ENCODE data around the gene R3HCC1L. TPM values are rescaled to one million over a fixed set of nuclear protein-coding genes. Genes with fewer than 3 reads are reported as not detected.

Gene R3HCC1L
- total and polyA plus RNA-seq, 12 donors, result 6.5 to 24.3 (median 10.1) TPM

DNA sequence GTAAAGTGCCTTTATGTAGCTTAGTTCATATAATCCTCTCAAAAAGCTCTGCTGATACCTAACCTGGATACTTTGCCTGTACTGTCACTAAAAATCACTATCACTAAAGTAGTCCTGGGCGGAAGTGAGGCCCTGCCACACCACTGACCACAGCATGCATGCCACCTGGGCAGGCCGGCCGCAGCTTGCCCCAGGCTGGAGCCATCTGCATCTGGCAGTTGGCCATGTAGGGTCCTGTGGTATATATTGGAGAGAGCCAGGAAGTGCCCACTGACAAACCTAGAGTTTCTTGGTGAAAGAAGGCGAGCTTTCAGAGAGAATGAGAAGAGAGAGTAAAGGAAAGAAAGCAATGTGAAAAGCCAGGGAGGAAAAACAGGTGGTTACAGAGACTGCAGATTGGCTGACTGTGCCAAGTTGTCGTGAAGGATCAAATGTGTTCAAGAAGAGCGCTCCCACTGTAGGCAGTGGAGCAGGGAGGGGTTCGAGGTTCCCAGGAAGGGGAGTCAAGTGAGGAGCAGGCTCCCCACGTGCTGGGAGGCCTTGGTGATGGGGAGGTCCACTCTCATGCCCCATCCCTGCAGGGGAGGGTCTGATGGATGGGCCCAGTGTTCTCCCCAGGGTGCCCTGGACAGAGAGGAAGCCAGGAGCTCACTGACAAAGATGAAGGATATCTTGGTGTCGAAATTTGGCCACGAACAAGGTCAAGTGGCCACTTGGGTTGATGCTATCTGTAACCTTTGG, 119.9 kb downstream of the R3HCC1L start:
- no peak overlapping the region for H3K4me3 ChIP-seq
- no peaks in the 10 kb centered on the region for H3K9me3 ChIP-seq (replicated peaks in 1 of 3)
- H3K27ac ChIP-seq, result no peak overlapping the region
- no peaks in the 10 kb centered on the region for H3K4me1 ChIP-seq (replicated peaks in 1 of 2)
- 79 to 81% (median 80%) methylated on average over 9 to 10 of the region's 10 CpGs for WGBS, 4 donors
- no peak for DNase-seq
- TF ChIP-seq, protein P1, sequence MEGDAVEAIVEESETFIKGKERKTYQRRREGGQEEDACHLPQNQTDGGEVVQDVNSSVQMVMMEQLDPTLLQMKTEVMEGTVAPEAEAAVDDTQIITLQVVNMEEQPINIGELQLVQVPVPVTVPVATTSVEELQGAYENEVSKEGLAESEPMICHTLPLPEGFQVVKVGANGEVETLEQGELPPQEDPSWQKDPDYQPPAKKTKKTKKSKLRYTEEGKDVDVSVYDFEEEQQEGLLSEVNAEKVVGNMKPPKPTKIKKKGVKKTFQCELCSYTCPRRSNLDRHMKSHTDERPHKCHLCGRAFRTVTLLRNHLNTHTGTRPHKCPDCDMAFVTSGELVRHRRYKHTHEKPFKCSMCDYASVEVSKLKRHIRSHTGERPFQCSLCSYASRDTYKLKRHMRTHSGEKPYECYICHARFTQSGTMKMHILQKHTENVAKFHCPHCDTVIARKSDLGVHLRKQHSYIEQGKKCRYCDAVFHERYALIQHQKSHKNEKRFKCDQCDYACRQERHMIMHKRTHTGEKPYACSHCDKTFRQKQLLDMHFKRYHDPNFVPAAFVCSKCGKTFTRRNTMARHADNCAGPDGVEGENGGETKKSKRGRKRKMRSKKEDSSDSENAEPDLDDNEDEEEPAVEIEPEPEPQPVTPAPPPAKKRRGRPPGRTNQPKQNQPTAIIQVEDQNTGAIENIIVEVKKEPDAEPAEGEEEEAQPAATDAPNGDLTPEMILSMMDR (IDR thresholded peaks at IDR 0.05), result no peak
- no peak for TF ChIP-seq POLR2A (IDR thresholded peaks at IDR 0.05)
- H3K27me3 ChIP-seq, result no peaks in the 10 kb centered on the region
- H3K36me3 ChIP-seq (replicated peaks in 1 of 2), result peaks cover 0 to 8% of the 10 kb centered on the region in 2 donors
- intact Hi-C loops (cut with DNase I), result no loop called here

DNA sequence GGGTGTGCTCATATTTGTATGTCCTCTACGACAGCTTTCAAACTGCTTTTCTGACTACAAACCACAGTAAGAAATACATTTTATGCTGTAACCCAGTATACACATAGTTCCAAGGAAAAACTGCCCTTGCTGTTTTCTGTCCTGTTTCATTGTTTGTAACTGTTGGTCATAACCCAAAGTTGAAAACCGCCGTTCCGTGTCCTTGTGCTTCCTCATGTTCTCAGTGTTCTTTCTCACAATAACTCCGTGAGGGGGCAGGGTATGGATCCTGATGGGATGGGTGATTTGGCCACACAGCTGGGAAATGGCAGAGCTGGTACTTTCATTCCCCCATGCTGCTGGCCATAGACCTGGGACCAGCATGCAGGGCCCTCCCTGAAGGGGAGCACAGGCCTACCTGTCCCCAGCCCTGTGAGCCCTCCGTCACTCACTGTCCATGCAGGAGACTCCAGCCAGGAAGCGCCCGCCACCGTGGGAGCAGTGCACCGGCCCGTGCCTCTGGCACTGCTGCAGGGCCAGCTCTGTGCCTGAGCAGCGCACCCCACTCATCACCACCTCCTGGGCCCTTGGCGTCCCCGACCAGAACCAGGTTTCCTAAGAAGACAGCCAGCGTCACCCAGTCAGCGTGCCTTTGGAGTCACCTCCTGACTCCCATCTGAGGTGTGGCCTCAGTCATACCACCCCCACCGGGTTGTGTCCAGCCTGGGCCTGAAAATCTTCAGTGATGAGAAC, 120.9 kb downstream of the R3HCC1L start:
- Histone ChIP-seq H3K27ac (peak overlapping the region in 1 of 5 donors; percentile 29), H3K36me3 (replicated peaks in 1 of 2) (peaks cover 0 to 5% of the 10 kb centered on the region in 2 donors), H3K9me3 (replicated peaks in 1 of 3) (no peaks in the 10 kb centered on the region), H3K4me3 (no peak overlapping the region), H3K4me1 (replicated peaks in 1 of 2) (no peaks in the 10 kb centered on the region), H3K27me3 (no peaks in the 10 kb centered on the region)
- WGBS, 4 donors, result 85 to 90% (median 88%) methylated on average over 6 to 17 of the region's 17 CpGs
- no peak for TF ChIP-seq POLR2A (IDR thresholded peaks at IDR 0.05)
- TF ChIP-seq, protein P1 (IDR thresholded peaks at IDR 0.05), result no peak
- DNase-seq, result no peak
- intact Hi-C loops (cut with DNase I), result no loop called here

DNA sequence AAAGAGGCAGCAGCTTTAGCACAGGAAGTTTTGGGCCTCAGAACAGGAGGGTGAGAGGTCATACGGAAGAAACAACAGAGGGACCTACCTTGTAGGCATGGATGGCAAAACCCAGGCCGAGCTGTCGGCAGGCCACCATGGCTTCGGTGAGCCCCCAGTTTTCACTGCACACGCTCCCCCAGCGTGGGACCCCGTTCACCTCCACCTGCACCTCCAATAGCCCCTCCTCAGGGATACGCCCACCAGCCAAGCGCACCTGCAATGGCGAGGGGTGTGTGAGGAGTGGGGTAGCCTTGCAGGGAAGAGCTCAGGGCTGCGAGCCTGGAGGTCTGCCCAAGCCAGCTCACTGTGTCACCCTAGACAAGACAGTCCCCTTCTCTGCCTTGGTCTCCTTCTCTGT, 122.2 kb downstream of the R3HCC1L start:
- intact Hi-C loops (cut with DNase I), result no loop called here
- Histone ChIP-seq H3K27ac (no peak overlapping the region), H3K4me3 (no peak overlapping the region), H3K4me1 (replicated peaks in 1 of 2) (no peaks in the 10 kb centered on the region), H3K9me3 (replicated peaks in 1 of 3) (no peaks in the 10 kb centered on the region), H3K27me3 (no peaks in the 10 kb centered on the region), H3K36me3 (replicated peaks in 1 of 2) (no peaks in the 10 kb centered on the region)
- DNase-seq, result no peak
- 93 to 95% (median 95%) methylated on average over 9 to 11 of the region's 11 CpGs for WGBS, 4 donors
- no peak for TF ChIP-seq POLR2A (IDR thresholded peaks at IDR 0.05)
- TF ChIP-seq, protein P1 (IDR thresholded peaks at IDR 0.05), result no peak

DNA sequence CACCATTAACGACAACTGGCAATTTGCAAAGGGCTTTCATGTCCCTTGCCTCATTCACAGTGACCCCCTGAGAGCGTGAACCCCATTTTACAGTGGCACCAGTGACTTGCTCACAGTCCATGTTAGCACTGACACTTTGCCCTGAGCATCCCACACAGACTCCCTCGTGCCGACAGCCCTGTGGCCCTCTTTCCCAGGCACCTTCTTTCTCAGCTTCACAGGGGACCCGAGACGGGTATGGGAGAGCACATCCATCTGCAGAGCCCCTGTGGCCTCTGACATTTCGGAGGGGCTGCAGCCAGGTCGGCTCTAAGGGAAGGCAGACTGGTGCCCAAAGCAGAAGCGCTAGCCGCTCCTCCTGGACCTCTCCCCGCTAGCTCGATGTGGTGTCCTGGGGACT, 122.7 kb downstream of the R3HCC1L start:
- Histone ChIP-seq H3K27me3 (no peaks in the 10 kb centered on the region), H3K27ac (no peak overlapping the region), H3K4me1 (replicated peaks in 1 of 2) (no peaks in the 10 kb centered on the region), H3K4me3 (no peak overlapping the region), H3K9me3 (replicated peaks in 1 of 3) (no peaks in the 10 kb centered on the region), H3K36me3 (replicated peaks in 1 of 2) (no peaks in the 10 kb centered on the region)
- no peak for DNase-seq
- TF ChIP-seq, protein P1 (IDR thresholded peaks at IDR 0.05), result no peak
- TF ChIP-seq POLR2A (IDR thresholded peaks at IDR 0.05), result no peak
- intact Hi-C loops (cut with DNase I), result no loop called here
- 85 to 92% (median 91%) methylated on average over 8 to 12 of the region's 12 CpGs for WGBS, 4 donors
